ENCODE results near the gene HSPA12B. TPM values are rescaled to one million over a fixed set of nuclear protein-coding genes. Genes with fewer than 3 reads are reported as not detected.

The HSPA12B gene
- total and polyA plus RNA-seq, 2 of the 8 experiments (the other 6 are each of a cell fraction or from before 2014, with no cell fraction given) = 2.2 to 4.3 TPM

GRCh38 chr20:3777716-3778629, 45.5 kb downstream of the HSPA12B start (continued):
- TF ChIP-seq CBX8 (IDR thresholded peaks at IDR 0.05; ENCODE audit: borderline replicate concordance, low read depth, low read length) (no peak), SUZ12 (IDR thresholded peaks at IDR 0.05; ENCODE audit: low read length) (peak; percentile 45; the same call in 1 of the 2 replicates), KDM5A (IDR thresholded peaks at IDR 0.05; ENCODE audit: low read length) (no peak), CEBPB (IDR thresholded peaks at IDR 0.05; ENCODE audit: low read depth, low read length) (no peak), TEAD4 (IDR thresholded peaks at IDR 0.05; ENCODE audit: low read depth, low read length) (peak; percentile 48), FOSL1 (IDR thresholded peaks at IDR 0.05; ENCODE audit: insufficient read depth, low read depth, low read length) (no peak), ATF3 (IDR thresholded peaks at IDR 0.05; ENCODE audit: insufficient read depth, low read depth, low read length) (no peak), USF2 (IDR thresholded peaks at IDR 0.05; ENCODE audit: low read length) (no peak)

All from H1 (cell line).